Loucy (cell line): ENCODE measurements around the gene NES.
A peak's percentile ranks its signal among the peaks of the same experiment; 100 is the strongest.

Experiments
- H2AFZ ChIP-seq: fragments of 200-600 bp; sonication (generic); 2 replicates; pipeline ENCODE4 v1.6.0; 2016; ENCODE audit warnings: antibody characterized with exemption, mild to moderate bottlenecking, low read length, moderate library complexity
- H3F3A ChIP-seq: fragments of 200-600 bp; 2 replicates; pipeline ENCODE4 v1.6.0; 2016; ENCODE audit warnings: antibody characterized with exemption, low read depth, mild to moderate bottlenecking
- H3K27me3 ChIP-seq: fragments of 200-600 bp; sonication (generic); 2 replicates; pipeline ENCODE4 v1.6.1; 2014; ENCODE audit warnings: low read length, mild to moderate bottlenecking; ENCODE audit not compliant: insufficient read depth, poor library complexity, severe bottlenecking
- H3K36me3 ChIP-seq: fragments of 200-600 bp; sonication (generic); 2 replicates; pipeline ENCODE4 v1.6.1; 2016; ENCODE audit warnings: low read length; ENCODE audit not compliant: insufficient read depth
- H3K4me1 ChIP-seq: fragments of 200-600 bp; sonication (generic); 2 replicates; pipeline ENCODE4 v1.5.1; 2014; ENCODE audit warnings: low read length, mild to moderate bottlenecking; ENCODE audit not compliant: insufficient read depth, poor library complexity, severe bottlenecking
- H3K4me2 ChIP-seq: fragments of 200-600 bp; sonication (generic); 2 replicates; pipeline ENCODE4 v1.6.0; 2014; ENCODE audit warnings: antibody characterized with exemption, low read length, low read depth, mild to moderate bottlenecking; ENCODE audit not compliant: poor library complexity, severe bottlenecking
- H3K4me3 ChIP-seq: fragments of 200-600 bp; sonication (generic); 2 replicates; pipeline ENCODE4 v1.5.1; 2014; ENCODE audit warnings: low read length, mild to moderate bottlenecking, mixed read lengths; ENCODE audit not compliant: poor library complexity, severe bottlenecking
- H3K79me2 ChIP-seq: fragments of 200-600 bp; sonication (generic); 2 replicates; pipeline ENCODE4 v1.6.1; 2014; ENCODE audit warnings: low read length; ENCODE audit not compliant: insufficient read depth
- H3K9ac ChIP-seq: fragments of 200-600 bp; sonication (generic); 2 replicates; pipeline ENCODE4 v1.6.0; 2014; ENCODE audit warnings: mild to moderate bottlenecking, low read depth, low read length, moderate library complexity; ENCODE audit not compliant: poor library complexity, severe bottlenecking
- H3K9me2 ChIP-seq: fragments of 200-600 bp; sonication (generic); replicated peaks from 2 replicates; pipeline ENCODE4 v1.6.1; 2016; ENCODE audit warnings: low read depth, low read length, mixed read lengths
- H3K9me3 ChIP-seq: fragments of 200-600 bp; sonication (generic); 2 replicates; pipeline ENCODE4 v1.6.1; 2014; ENCODE audit warnings: mild to moderate bottlenecking, antibody characterized with exemption, low read length, low read depth; ENCODE audit not compliant: insufficient read depth
- H4K20me1 ChIP-seq: fragments of 200-600 bp; sonication (generic); 2 replicates; pipeline ENCODE4 v1.6.0; 2014; ENCODE audit warnings: antibody characterized with exemption, low read length, mild to moderate bottlenecking; ENCODE audit not compliant: insufficient read depth, poor library complexity, severe bottlenecking
- CTCF ChIP-seq: fragments of 200-600 bp; sonication (generic); conservative IDR thresholded peaks from 2 replicates; pipeline ENCODE4 v1.5.1; 2014; ENCODE audit warnings: mild to moderate bottlenecking, antibody characterized with exemption, low read length
- EZH2phosphoT487 ChIP-seq: fragments of 200-600 bp; IDR thresholded peaks from 2 replicates; pipeline ENCODE4 v1.6.1; 2018; ENCODE audit warnings: antibody characterized with exemption, mild to moderate bottlenecking, moderate library complexity, borderline replicate concordance

The NES gene

GRCh38 chr1:156689035-156689952, 12.1 kb upstream of the NES start:
- Histone ChIP-seq H3K4me1 (peaks cover 24% of the 10 kb centered on the region), H3K4me2 (peak overlapping the region; percentile 93)

DNA sequence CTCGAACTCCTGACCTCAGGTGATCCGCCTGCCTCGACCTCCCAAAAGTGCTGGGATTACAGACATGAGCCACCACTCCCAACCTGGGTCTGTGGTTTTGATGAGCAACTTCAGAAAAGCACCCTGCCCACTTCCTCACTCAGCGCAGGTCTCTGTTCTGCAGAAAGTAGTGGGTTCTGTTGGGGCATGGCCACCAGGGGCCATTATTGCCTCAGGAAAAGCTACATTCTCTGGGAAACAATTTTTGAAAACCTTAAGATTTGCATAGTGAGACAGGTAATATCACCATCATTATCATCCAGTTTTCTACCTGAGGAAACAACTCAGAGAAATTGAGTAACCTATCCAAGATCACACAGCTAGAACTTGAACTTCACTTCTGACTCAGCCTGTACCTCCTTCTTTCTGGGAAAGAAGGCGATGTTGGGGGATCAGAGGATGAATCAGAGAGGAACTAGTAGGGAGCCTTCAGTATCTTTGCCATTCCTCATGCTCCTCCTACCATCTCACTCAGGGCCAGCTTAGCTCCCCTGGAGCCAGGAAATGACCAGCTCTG, 7.1 kb upstream of the NES start:
- no peak overlapping the region for H3K9ac ChIP-seq
- H3K9me2 ChIP-seq: no peaks in the 10 kb centered on the region
- H2AFZ ChIP-seq: no peak overlapping the region
- H3F3A ChIP-seq: no peaks in the 10 kb centered on the region
- no peaks in the 10 kb centered on the region for H3K79me2 ChIP-seq
- H3K4me1 ChIP-seq: peaks cover 9% of the 10 kb centered on the region
- H3K9me3 ChIP-seq: no peaks in the 10 kb centered on the region
- H3K4me2 ChIP-seq: no peak overlapping the region
- H4K20me1 ChIP-seq: no peaks in the 10 kb centered on the region
- TF ChIP-seq CTCF: peak; percentile 46
- no peak for TF ChIP-seq EZH2phosphoT487
- H3K4me3 ChIP-seq: no peak overlapping the region
- H3K36me3 ChIP-seq: no peaks in the 10 kb centered on the region
- peaks cover 5% of the 10 kb centered on the region for H3K27me3 ChIP-seq

More at GRCh38 chr1:156689035-156689952, 12.1 kb upstream of the NES start:
- Histone ChIP-seq H4K20me1 (no peaks in the 10 kb centered on the region), H3K79me2 (no peaks in the 10 kb centered on the region), H3K9me2 (no peaks in the 10 kb centered on the region), H3K4me3 (peak overlapping the region; percentile 68), H3F3A (no peaks in the 10 kb centered on the region), H3K9me3 (no peaks in the 10 kb centered on the region), H3K9ac (peak overlapping the region; percentile 51), H3K36me3 (no peaks in the 10 kb centered on the region), H3K27me3 (no peaks in the 10 kb centered on the region), H2AFZ (peak overlapping the region; percentile 98)
- TF ChIP-seq CTCF (peak; percentile 63), EZH2phosphoT487 (no peak)

DNA sequence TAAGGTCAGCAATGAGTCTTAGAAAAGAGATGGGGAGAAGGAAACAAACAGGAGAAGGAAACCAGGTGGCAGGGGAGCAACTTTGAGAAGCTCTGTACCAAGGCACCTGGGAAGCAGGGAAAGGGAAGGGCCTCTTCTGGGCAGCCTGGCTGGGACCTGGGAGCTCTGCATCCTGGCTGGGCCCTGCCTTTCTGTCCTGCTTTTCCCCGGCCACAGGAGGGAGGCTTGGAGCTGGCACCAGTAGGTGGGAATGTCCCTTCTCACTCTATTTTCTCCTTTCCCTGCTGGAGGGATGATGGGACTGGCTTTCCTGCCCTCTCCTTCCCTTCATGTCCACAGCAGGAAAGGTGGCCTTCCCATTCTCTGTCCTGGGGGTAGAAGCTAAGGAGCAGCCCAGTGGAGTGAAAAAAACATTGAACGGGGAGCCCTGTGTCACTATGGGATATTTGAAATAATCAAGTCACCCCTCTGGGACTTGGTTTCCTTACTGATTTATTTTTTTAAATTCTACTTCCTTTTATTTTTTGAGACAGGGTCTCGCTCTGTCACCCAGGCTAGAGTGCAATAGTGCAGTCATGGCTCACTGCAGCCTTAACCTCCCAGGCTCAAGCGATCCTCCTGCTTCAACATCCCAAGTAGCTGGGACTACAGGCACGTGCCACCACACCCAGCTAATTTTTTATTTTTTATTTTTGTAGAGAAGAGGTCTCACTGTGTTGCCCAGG, 5.1 kb upstream of the NES start:
- Histone ChIP-seq H3K4me2 (no peak overlapping the region), H4K20me1 (no peaks in the 10 kb centered on the region), H3K4me1 (peaks cover 6% of the 10 kb centered on the region), H3K9me3 (no peaks in the 10 kb centered on the region), H3K9me2 (no peaks in the 10 kb centered on the region), H3F3A (no peaks in the 10 kb centered on the region), H3K36me3 (no peaks in the 10 kb centered on the region), H3K27me3 (peaks cover 5% of the 10 kb centered on the region), H3K4me3 (no peak overlapping the region), H2AFZ (no peak overlapping the region), H3K79me2 (no peaks in the 10 kb centered on the region), H3K9ac (no peak overlapping the region)
- TF ChIP-seq CTCF (no peak), EZH2phosphoT487 (no peak)
